Rectal smooth muscle tissue (tissue), 1 donor: ENCODE results near the gene PDPR.
"Not testable (repeated sequence)": the region's sequence is repeated elsewhere in the genome, so short reads cannot be mapped to it uniquely, and the experiment has no call there.

ENCODE experiments used
- H3K27ac ChIP-seq: one replicate; pipeline ENCODE4 v1.7.0; 2013; ENCODE audit warnings: low read depth, low read length, inconsistent platforms
- H3K27me3 ChIP-seq: one replicate; pipeline ENCODE4 v1.7.0; 2013; ENCODE audit warnings: low read length; ENCODE audit not compliant: control insufficient read depth, insufficient read depth
- H3K36me3 ChIP-seq: one replicate; pipeline ENCODE4 v1.7.0; 2013; ENCODE audit warnings: low read length; ENCODE audit not compliant: control insufficient read depth, insufficient read depth
- H3K4me1 ChIP-seq: one replicate; pipeline ENCODE4 v1.7.0; 2013; ENCODE audit warnings: low read length; ENCODE audit not compliant: control insufficient read depth, insufficient read depth
- H3K4me3 ChIP-seq: one replicate; pipeline ENCODE4 v1.7.0; 2013; ENCODE audit warnings: low read length
- H3K9ac ChIP-seq: one replicate; pipeline ENCODE4 v1.7.0; 2013; ENCODE audit warnings: low read length

The PDPR gene

GRCh38 chr16:70188608-70188915 is 74.4 kb downstream of the PDPR start:
- not testable (repeated sequence) for H3K4me1 ChIP-seq, H3K36me3 ChIP-seq, H3K9ac ChIP-seq, H3K27me3 ChIP-seq
- Histone ChIP-seq H3K27ac (peak overlapping the region; percentile 58), H3K4me3 (peak overlapping the region; percentile 44)

DNA sequence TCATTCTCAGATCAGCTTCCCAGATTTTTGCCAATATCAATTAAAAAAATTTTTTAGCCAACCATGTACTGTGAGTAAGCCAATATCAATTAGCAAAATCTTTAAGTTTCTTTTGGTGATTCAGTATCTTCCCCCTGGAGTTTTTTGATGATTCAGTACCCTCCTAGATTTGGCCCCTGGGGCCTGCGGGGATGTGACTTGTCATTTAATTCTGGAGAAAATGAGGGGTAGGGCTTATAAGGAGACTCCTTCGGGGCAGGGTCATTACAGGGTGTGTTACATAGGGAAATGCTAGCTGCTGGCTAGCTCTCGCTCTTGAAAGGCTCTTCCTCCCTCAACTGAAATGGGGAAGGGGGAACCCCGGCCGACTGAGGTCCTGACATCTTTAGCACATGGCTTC is 76.4 kb downstream of the PDPR start:
- not testable (repeated sequence) for H3K36me3 ChIP-seq, H3K27ac ChIP-seq, H3K4me3 ChIP-seq, H3K9ac ChIP-seq, H3K4me1 ChIP-seq, H3K27me3 ChIP-seq

DNA sequence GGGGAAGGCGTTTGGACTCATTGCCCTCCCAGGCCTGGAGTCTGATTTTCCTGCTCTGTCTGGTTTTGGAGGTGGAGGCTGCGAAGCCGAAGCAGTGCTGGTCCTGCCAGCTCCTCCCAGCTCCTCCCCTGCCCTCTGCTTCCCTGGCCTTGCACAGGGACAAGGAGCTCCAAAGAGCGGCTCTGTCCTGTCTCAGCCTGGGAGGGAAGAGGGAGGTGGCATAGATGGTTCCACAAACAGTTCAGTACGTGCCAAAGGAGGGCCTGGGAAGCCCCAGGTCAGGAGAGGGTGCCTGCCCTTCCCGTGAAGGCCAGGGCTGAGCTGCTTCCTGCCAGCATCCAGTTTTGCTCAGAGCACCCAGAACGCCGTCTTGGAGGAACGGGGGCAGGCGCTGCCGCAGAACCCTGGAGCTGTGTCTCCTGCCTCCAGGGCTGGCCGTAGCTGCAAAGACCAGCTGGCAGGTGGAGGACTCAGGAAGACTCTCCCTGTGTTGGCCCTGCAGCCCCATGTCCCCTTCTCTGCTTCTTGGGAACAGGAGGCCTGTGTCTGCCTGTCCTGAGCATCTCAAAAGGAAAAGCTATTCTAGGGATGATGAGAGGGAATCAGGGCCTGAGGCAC is 82.7 kb downstream of the PDPR start:
- H3K27me3 ChIP-seq, H3K9ac ChIP-seq, H3K27ac ChIP-seq, H3K36me3 ChIP-seq, H3K4me1 ChIP-seq, H3K4me3 ChIP-seq: not testable (repeated sequence)

DNA sequence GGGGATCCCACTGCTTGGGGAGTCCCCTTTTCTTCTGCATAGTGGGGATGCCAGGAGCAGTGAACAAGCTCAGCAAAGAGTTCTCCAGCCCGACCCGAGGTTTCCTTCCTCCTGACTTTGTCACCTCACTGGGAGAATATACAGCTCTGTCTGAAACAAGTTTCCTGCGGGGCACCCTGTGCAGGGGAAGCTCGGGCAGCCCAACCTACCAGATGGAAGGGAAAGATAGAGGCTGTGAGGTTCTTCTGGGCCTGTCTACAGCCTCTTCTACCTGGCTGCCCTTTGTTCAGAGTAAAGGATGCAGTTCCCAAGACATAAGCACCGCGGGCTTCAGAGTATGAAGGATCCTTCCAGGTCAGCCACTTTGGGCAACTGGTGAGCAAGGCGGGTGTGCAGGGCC is 83.5 kb downstream of the PDPR start:
- H3K4me1 ChIP-seq, H3K4me3 ChIP-seq, H3K9ac ChIP-seq, H3K27ac ChIP-seq, H3K27me3 ChIP-seq, H3K36me3 ChIP-seq: not testable (repeated sequence)

DNA sequence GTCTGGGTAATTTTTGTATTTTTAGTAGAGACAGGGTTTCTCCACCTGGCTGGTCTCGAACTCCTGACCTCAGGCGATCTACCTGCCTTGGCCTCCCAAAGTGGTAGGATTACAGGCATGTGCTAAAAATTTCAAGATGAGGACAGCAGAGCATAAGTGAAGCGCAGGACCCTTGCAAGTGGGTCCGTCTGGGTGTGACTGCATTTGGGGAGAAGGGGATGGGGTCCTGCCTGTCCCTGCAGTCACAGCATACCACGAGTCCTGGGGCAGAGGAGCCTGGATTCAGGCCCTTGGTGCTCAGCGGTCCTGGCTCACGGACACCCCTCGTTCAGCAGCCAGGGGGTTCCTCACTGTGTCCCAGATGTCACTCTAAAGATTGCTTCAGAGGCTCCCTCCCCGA is 84.1 kb downstream of the PDPR start:
- H3K4me3 ChIP-seq, H3K36me3 ChIP-seq, H3K4me1 ChIP-seq, H3K27ac ChIP-seq, H3K27me3 ChIP-seq, H3K9ac ChIP-seq: not testable (repeated sequence)

DNA sequence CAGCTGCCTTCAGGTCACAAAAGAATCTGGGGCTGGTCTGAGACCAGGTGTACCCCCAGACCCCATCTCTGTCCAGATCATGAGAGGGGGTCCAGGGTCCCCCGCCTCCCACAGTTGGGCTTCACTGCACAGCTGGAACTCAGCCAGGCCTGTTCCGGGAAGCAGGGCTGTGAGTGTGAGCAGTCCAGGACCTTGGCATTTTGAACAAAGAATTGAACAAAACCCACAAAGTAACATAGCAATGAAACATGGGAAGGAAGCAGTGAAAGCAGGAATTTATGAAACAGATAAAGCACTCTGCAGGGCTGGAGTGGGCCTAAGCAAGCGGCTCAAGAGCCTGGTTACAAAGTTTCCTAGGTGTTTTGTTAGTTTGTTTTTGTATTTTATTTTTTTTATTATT is 84.5 kb downstream of the PDPR start:
- not testable (repeated sequence) for H3K27me3 ChIP-seq, H3K27ac ChIP-seq

GRCh38 chr16:70199170-70199569 is 85.0 kb downstream of the PDPR start:
- H3K9ac ChIP-seq, H3K4me1 ChIP-seq, H3K27me3 ChIP-seq, H3K36me3 ChIP-seq, H3K4me3 ChIP-seq, H3K27ac ChIP-seq: not testable (repeated sequence)

More for the DNA sequence above, 84.5 kb downstream of the PDPR start:
- not testable (repeated sequence) for H3K36me3 ChIP-seq, H3K4me1 ChIP-seq, H3K9ac ChIP-seq, H3K4me3 ChIP-seq

- not testable (repeated sequence) for H3K4me1 ChIP-seq, H3K9ac ChIP-seq, H3K27ac ChIP-seq, H3K36me3 ChIP-seq, H3K4me3 ChIP-seq, H3K27me3 ChIP-seq
These were observed 85.9 kb downstream of the PDPR start for GRCh38 chr16:70200063-70200462.

DNA sequence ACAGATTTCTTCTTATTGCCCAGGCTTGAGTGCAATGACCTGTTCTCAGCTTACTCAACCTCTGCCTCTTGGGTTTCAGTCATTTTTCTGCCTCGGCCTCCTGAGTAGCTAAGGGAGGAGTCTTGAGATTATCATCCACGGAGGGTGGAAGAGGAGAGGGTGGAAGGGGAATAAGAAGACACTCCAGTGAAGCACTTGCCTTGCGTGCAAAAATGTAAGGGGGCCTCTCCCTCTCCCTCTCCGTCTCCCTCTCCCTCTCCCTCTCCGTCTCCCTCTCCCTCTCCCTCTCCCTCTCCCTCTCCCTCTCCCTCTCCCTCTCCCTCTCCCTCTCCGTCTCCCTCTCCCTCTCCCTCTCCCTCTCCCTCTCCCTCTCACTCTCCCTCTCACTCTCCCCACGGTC is 89.4 kb downstream of the PDPR start:
- not testable (repeated sequence) for H3K27ac ChIP-seq, H3K36me3 ChIP-seq

GRCh38 chr16:70204010-70204409 is 89.9 kb downstream of the PDPR start:
- not testable (repeated sequence) for H3K27me3 ChIP-seq, H3K4me3 ChIP-seq, H3K9ac ChIP-seq, H3K36me3 ChIP-seq, H3K27ac ChIP-seq, H3K4me1 ChIP-seq

More for the DNA sequence above, 89.4 kb downstream of the PDPR start:
- H3K4me3 ChIP-seq, H3K4me1 ChIP-seq, H3K9ac ChIP-seq, H3K27me3 ChIP-seq: not testable (repeated sequence)

- not testable (repeated sequence) for H3K9ac ChIP-seq, H3K36me3 ChIP-seq, H3K27ac ChIP-seq, H3K4me3 ChIP-seq, H3K27me3 ChIP-seq, H3K4me1 ChIP-seq
These were observed 90.7 kb downstream of the PDPR start for GRCh38 chr16:70204668-70205405.

- not testable (repeated sequence) for H3K9ac ChIP-seq
These were observed 92.2 kb downstream of the PDPR start for GRCh38 chr16:70206382-70206781.

More at GRCh38 chr16:70206382-70206781, 92.2 kb downstream of the PDPR start:
- not testable (repeated sequence) for H3K36me3 ChIP-seq, H3K4me1 ChIP-seq, H3K27me3 ChIP-seq, H3K27ac ChIP-seq, H3K4me3 ChIP-seq
